Measurements from ENCODE around the gene PITX2.

- TF ChIP-seq EZH2phosphoT487 (IDR thresholded peaks at IDR 0.05) (no peak), CTCF (IDR thresholded peaks at IDR 0.05) (no peak), EZH2 (IDR thresholded peaks at IDR 0.05) (peak; percentile 67)
These were observed 3.2 kb downstream of the PITX2 start for GRCh38 chr4:110619463-110620247.

Measured in neural progenitor cell (in vitro differentiated cells).